ENCODE results near the gene GPC5. TPM values are rescaled to one million over a fixed set of nuclear protein-coding genes. Genes with fewer than 3 reads are reported as not detected.

Gene GPC5
- total RNA-seq, 1 donor from 2014 or later = 0.17 TPM

GRCh38 chr13:91592056-91593014, 193.9 kb downstream of the GPC5 start:
- DNase-seq (ENCODE audit: low read depth) = no peak
- Histone ChIP-seq H3K27me3 (ENCODE audit: control insufficient read depth, insufficient read depth, low read length) (no peaks in the 10 kb centered on the region), H3K36me3 (ENCODE audit: control insufficient read depth, insufficient read depth, low read length) (no peaks in the 10 kb centered on the region), H3K4me3 (ENCODE audit: low read depth, low read length) (no peak overlapping the region)
- TF ChIP-seq, protein P1, sequence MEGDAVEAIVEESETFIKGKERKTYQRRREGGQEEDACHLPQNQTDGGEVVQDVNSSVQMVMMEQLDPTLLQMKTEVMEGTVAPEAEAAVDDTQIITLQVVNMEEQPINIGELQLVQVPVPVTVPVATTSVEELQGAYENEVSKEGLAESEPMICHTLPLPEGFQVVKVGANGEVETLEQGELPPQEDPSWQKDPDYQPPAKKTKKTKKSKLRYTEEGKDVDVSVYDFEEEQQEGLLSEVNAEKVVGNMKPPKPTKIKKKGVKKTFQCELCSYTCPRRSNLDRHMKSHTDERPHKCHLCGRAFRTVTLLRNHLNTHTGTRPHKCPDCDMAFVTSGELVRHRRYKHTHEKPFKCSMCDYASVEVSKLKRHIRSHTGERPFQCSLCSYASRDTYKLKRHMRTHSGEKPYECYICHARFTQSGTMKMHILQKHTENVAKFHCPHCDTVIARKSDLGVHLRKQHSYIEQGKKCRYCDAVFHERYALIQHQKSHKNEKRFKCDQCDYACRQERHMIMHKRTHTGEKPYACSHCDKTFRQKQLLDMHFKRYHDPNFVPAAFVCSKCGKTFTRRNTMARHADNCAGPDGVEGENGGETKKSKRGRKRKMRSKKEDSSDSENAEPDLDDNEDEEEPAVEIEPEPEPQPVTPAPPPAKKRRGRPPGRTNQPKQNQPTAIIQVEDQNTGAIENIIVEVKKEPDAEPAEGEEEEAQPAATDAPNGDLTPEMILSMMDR (IDR thresholded peaks at IDR 0.05; ENCODE audit: insufficient read depth, low read length, poor library complexity, severe bottlenecking) = no peak

- TF ChIP-seq, protein P1 (IDR thresholded peaks at IDR 0.05; ENCODE audit: insufficient read depth, low read length, poor library complexity, severe bottlenecking) = no peak
- H3K27me3 ChIP-seq (ENCODE audit: control insufficient read depth, insufficient read depth, low read length) = no peaks in the 10 kb centered on the region
- H3K36me3 ChIP-seq (ENCODE audit: control insufficient read depth, insufficient read depth, low read length) = no peaks in the 10 kb centered on the region
- DNase-seq (ENCODE audit: low read depth) = no peak
- no peak overlapping the region for H3K4me3 ChIP-seq (ENCODE audit: low read depth, low read length)
Measured at GRCh38 chr13:91593456-91593855, 195.0 kb downstream of the GPC5 start.

- Histone ChIP-seq H3K27me3 (ENCODE audit: control insufficient read depth, insufficient read depth, low read length) (no peaks in the 10 kb centered on the region), H3K36me3 (ENCODE audit: control insufficient read depth, insufficient read depth, low read length) (no peaks in the 10 kb centered on the region), H3K4me3 (ENCODE audit: low read depth, low read length) (no peak overlapping the region)
- DNase-seq (ENCODE audit: low read depth) = no peak
- TF ChIP-seq, protein P1 (IDR thresholded peaks at IDR 0.05; ENCODE audit: insufficient read depth, low read length, poor library complexity, severe bottlenecking) = no peak
Measured at GRCh38 chr13:91594061-91594460, 195.6 kb downstream of the GPC5 start.

DNA sequence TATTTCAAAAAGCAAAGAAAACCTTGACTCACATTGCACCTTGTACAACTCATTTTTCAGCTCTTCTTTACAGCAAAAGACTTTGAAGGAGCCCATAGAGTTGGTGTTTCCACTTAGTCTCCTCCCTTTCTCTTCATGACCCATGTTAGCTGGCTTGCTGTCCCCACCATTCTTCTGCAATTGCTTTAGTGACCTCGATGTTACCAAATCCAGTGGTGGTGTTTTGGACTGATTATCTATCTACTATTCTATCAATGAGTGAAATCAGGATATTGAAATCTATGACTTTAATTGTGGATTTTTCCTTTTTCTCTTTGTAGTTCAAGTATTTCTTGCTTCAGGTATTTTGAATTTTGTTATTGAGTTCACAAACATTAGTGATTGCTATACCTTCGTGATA, 197.3 kb downstream of the GPC5 start:
- TF ChIP-seq, protein P1 (IDR thresholded peaks at IDR 0.05; ENCODE audit: insufficient read depth, low read length, poor library complexity, severe bottlenecking) = no peak
- DNase-seq (ENCODE audit: low read depth) = no peak
- Histone ChIP-seq H3K27me3 (ENCODE audit: control insufficient read depth, insufficient read depth, low read length) (no peaks in the 10 kb centered on the region), H3K36me3 (ENCODE audit: control insufficient read depth, insufficient read depth, low read length) (no peaks in the 10 kb centered on the region), H3K4me3 (ENCODE audit: low read depth, low read length) (no peak overlapping the region)

DNA sequence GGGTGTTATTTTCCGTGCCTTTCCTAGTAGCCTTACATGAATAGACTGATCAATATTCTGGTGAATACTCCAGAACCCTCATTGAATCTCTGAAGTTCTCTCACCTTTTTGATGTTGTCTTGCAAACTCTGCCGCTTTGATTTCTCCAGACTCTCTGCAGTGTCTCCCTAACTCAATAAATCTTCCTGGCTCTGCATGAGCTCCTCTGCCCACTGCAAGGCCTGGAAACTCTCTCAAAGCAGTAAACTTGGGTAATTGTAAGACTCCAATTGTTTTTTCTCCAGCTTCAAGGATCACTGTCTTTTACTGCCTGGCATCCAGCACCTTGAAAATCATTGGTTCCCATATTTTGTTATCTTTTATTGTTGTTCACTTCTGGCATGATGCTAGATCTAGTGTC, 198.4 kb downstream of the GPC5 start:
- Histone ChIP-seq H3K36me3 (ENCODE audit: control insufficient read depth, insufficient read depth, low read length) (no peaks in the 10 kb centered on the region), H3K27me3 (ENCODE audit: control insufficient read depth, insufficient read depth, low read length) (no peaks in the 10 kb centered on the region), H3K4me3 (ENCODE audit: low read depth, low read length) (no peak overlapping the region)
- no peak for DNase-seq (ENCODE audit: low read depth)
- TF ChIP-seq, protein P1 (IDR thresholded peaks at IDR 0.05; ENCODE audit: insufficient read depth, low read length, poor library complexity, severe bottlenecking) = no peak
